ENCODE measurements around the gene MED8. TPM values are rescaled to one million over a fixed set of nuclear protein-coding genes. Genes with fewer than 3 reads are reported as not detected.

MED8 gene
- total RNA-seq, 1 experiment from 2014 or later: 31.1 TPM

- H3K27me3 Mint-ChIP-seq (ENCODE audit: unreplicated experiment): no peaks in the 10 kb centered on the region
- CTCF ChIA-PET: interaction anchor here (0.5 kb wide), 1 partner anchor 137 kb away, joined by 4 read pairs; no protein-coding TSS in a partner anchor
- H3K36me3 Mint-ChIP-seq (ENCODE audit: insufficient read depth, unreplicated experiment): peaks cover 28% of the 10 kb centered on the region
These were observed 2.9 kb downstream of the MED8 start for GRCh38 chr1:43386676-43387075.

GRCh38 chr1:43383449-43383848 lies 6.2 kb downstream of the MED8 start:
- DNase-seq: no peak
- TF ChIP-seq CTCF (IDR thresholded peaks at IDR 0.05; ENCODE audit: unreplicated experiment): no peak
- Mint-ChIP-seq H3K4me3 (ENCODE audit: low read depth, unreplicated experiment) (no peak overlapping the region), H3K27ac (ENCODE audit: unreplicated experiment) (no peak overlapping the region), H3K27me3 (ENCODE audit: unreplicated experiment) (no peaks in the 10 kb centered on the region), H3K9me3 (ENCODE audit: low read depth, unreplicated experiment) (no peaks in the 10 kb centered on the region), H3K36me3 (ENCODE audit: insufficient read depth, unreplicated experiment) (peaks cover 9% of the 10 kb centered on the region), H3K4me1 (ENCODE audit: low read depth, unreplicated experiment) (peaks cover 10% of the 10 kb centered on the region)
- no TSS peak for BruUV-seq (replicated peaks)
- CTCF ChIA-PET: interaction anchor here (0.8 to 1.8 kb wide), 7 partner anchors 10 to 156 kb away, joined by 3 to 15 read pairs (median 4); partner anchors contain the start of gene C1orf210
- intact Hi-C loops (cut with micrococcal nuclease; ENCODE audit: unreplicated experiment): loop anchor here (5.0 kb wide), 1 partner anchor 156 kb away; no protein-coding TSS in a partner anchor

More at GRCh38 chr1:43386676-43387075, 2.9 kb downstream of the MED8 start:
- no peak for DNase-seq
- no peak for TF ChIP-seq CTCF (IDR thresholded peaks at IDR 0.05; ENCODE audit: unreplicated experiment)
- Mint-ChIP-seq H3K4me3 (ENCODE audit: low read depth, unreplicated experiment) (no peak overlapping the region), H3K4me1 (ENCODE audit: low read depth, unreplicated experiment) (peaks cover 25% of the 10 kb centered on the region), H3K9me3 (ENCODE audit: low read depth, unreplicated experiment) (no peaks in the 10 kb centered on the region), H3K27ac (ENCODE audit: unreplicated experiment) (peak overlapping the region; percentile 2)
- intact Hi-C loops (cut with micrococcal nuclease; ENCODE audit: unreplicated experiment): no loop called here
- BruUV-seq (replicated peaks): no TSS peak

GRCh38 chr1:43382027-43382779 lies 7.4 kb downstream of the MED8 start:
- Mint-ChIP-seq H3K27me3 (ENCODE audit: unreplicated experiment) (no peaks in the 10 kb centered on the region), H3K4me1 (ENCODE audit: low read depth, unreplicated experiment) (no peaks in the 10 kb centered on the region), H3K9me3 (ENCODE audit: low read depth, unreplicated experiment) (no peaks in the 10 kb centered on the region), H3K36me3 (ENCODE audit: insufficient read depth, unreplicated experiment) (peaks cover 9% of the 10 kb centered on the region), H3K4me3 (ENCODE audit: low read depth, unreplicated experiment) (no peak overlapping the region), H3K27ac (ENCODE audit: unreplicated experiment) (no peak overlapping the region)
- no TSS peak for BruUV-seq (replicated peaks)
- DNase-seq: no peak
- CTCF ChIA-PET: interaction anchor here (0.9 to 1.8 kb wide), 2 partner anchors 37 to 155 kb away, joined by 4 to 15 read pairs; no protein-coding TSS in a partner anchor
- TF ChIP-seq CTCF (IDR thresholded peaks at IDR 0.05; ENCODE audit: unreplicated experiment): no peak
- intact Hi-C loops (cut with micrococcal nuclease; ENCODE audit: unreplicated experiment): loop anchor here (5.0 kb wide), 1 partner anchor 155 kb away; no protein-coding TSS in a partner anchor

- Mint-ChIP-seq H3K27me3 (ENCODE audit: unreplicated experiment) (no peaks in the 10 kb centered on the region), H3K4me3 (ENCODE audit: low read depth, unreplicated experiment) (no peak overlapping the region), H3K9me3 (ENCODE audit: low read depth, unreplicated experiment) (no peaks in the 10 kb centered on the region), H3K4me1 (ENCODE audit: low read depth, unreplicated experiment) (no peaks in the 10 kb centered on the region), H3K36me3 (ENCODE audit: insufficient read depth, unreplicated experiment) (peaks cover 11% of the 10 kb centered on the region), H3K27ac (ENCODE audit: unreplicated experiment) (no peak overlapping the region)
- BruUV-seq (replicated peaks): no TSS peak
- CTCF ChIA-PET: interaction anchor here (0.9 kb wide), 1 partner anchor 37 kb away, joined by 4 read pairs; no protein-coding TSS in a partner anchor
- intact Hi-C loops (cut with micrococcal nuclease; ENCODE audit: unreplicated experiment): loop anchor here (5.0 kb wide), 1 partner anchor 154 kb away; no protein-coding TSS in a partner anchor
- no peak for DNase-seq
- no peak for TF ChIP-seq CTCF (IDR thresholded peaks at IDR 0.05; ENCODE audit: unreplicated experiment)
These were observed 8.0 kb downstream of the MED8 start for GRCh38 chr1:43381612-43382011.
